SU-DHL-6 (cell line): ENCODE data around the gene CDC42SE1.

Experiments
- H2AFZ ChIP-seq: fragments of 200-600 bp; sonication (generic); 2 replicates; pipeline ENCODE4 v1.6.1; 2014; ENCODE audit warnings: low read depth, mild to moderate bottlenecking, moderate library complexity, mixed read lengths, antibody characterized with exemption, low read length; ENCODE audit not compliant: severe bottlenecking
- H3F3A ChIP-seq: fragments of 200-600 bp; shearing (Covaris generic); 2 replicates; pipeline ENCODE4 v1.6.0; 2016; ENCODE audit warnings: antibody characterized with exemption, mild to moderate bottlenecking; ENCODE audit not compliant: insufficient read depth
- H3K27ac ChIP-seq: fragments of 200-600 bp; sonication (generic); 2 replicates; pipeline ENCODE4 v1.5.1; 2016; ENCODE audit warnings: low read depth, mild to moderate bottlenecking, low read length, moderate library complexity, mixed read lengths
- H3K27me3 ChIP-seq: fragments of 200-600 bp; sonication (generic), shearing (Covaris generic); 2 replicates; pipeline ENCODE4 v1.6.0; 2014; ENCODE audit warnings: mild to moderate bottlenecking, low read length
- H3K36me3 ChIP-seq: fragments of 200-600 bp; sonication (generic); 2 replicates; pipeline ENCODE4 v1.6.1; 2014; ENCODE audit warnings: mild to moderate bottlenecking, low read length, mixed read lengths
- H3K4me2 ChIP-seq: fragments of 300-600, 200-600 bp; shearing (Covaris generic), sonication (generic); 2 replicates; pipeline ENCODE4 v1.6.0; 2014; ENCODE audit warnings: low read length, low read depth, mild to moderate bottlenecking; ENCODE audit not compliant: poor library complexity, severe bottlenecking
- H3K4me3 ChIP-seq: fragments of 200-600 bp; sonication (generic); 2 replicates; pipeline ENCODE4 v1.5.1; 2014; ENCODE audit warnings: antibody characterized with exemption, low read length, mild to moderate bottlenecking, mixed read lengths; ENCODE audit not compliant: insufficient read depth, poor library complexity, severe bottlenecking
- H3K79me2 ChIP-seq: fragments of 200-600 bp; sonication (generic); 2 replicates; pipeline ENCODE4 v1.6.1; 2014; ENCODE audit warnings: mild to moderate bottlenecking, low read length, moderate library complexity; ENCODE audit not compliant: insufficient read depth
- H3K9ac ChIP-seq: fragments of 200-600 bp; sonication (generic); 2 replicates; pipeline ENCODE4 v1.7.0; 2014; ENCODE audit warnings: mild to moderate bottlenecking, low read length
- H3K9me2 ChIP-seq: fragments of 200-600 bp; sonication (generic); replicated peaks from 2 replicates; pipeline ENCODE4 v1.6.1; 2014; ENCODE audit warnings: low read length; ENCODE audit not compliant: insufficient read depth
- H3K9me3 ChIP-seq: fragments of 200-600 bp; sonication (generic); 2 replicates; pipeline ENCODE4 v1.6.1; 2014; ENCODE audit warnings: low read length, mixed read lengths; ENCODE audit not compliant: insufficient read depth
- H4K20me1 ChIP-seq: fragments of 200-600 bp; sonication (generic); 2 replicates; pipeline ENCODE4 v1.6.1; 2014; ENCODE audit warnings: low read depth, mild to moderate bottlenecking, antibody characterized with exemption, low read length, moderate library complexity, mixed read lengths
- CTCF ChIP-seq: fragments of 200-600 bp; sonication (generic); IDR thresholded peaks from one replicate; pipeline ENCODE4 v1.5.1; 2017; ENCODE audit warnings: antibody characterized with exemption, mild to moderate bottlenecking, low read length, moderate library complexity; ENCODE audit not compliant: insufficient read depth, poor library complexity, severe bottlenecking
- EZH2phosphoT487 ChIP-seq: fragments of 200-600 bp; sonication (generic), shearing (Covaris generic); conservative IDR thresholded peaks from 2 replicates; pipeline ENCODE4 v1.6.1; 2018; ENCODE audit warnings: mild to moderate bottlenecking, antibody characterized with exemption, low read length, moderate library complexity, mixed read lengths

CDC42SE1 gene

GRCh38 chr1:151011154-151011850, 48.1 kb downstream of the CDC42SE1 start:
- peaks cover 8% of the 10 kb centered on the region; the same call in 1 of the 2 replicates for H3F3A ChIP-seq
- H3K4me3 ChIP-seq = no peak overlapping the region
- H3K4me2 ChIP-seq = no peak overlapping the region
- H3K79me2 ChIP-seq = peaks cover 12% of the 10 kb centered on the region; the same call in 1 of the 2 replicates
- H3K9ac ChIP-seq = no peak overlapping the region
- no peak for TF ChIP-seq EZH2phosphoT487
- no peak for TF ChIP-seq CTCF
- no peaks in the 10 kb centered on the region for H4K20me1 ChIP-seq
- no peak overlapping the region for H2AFZ ChIP-seq
- H3K9me3 ChIP-seq = no peaks in the 10 kb centered on the region
- H3K27me3 ChIP-seq = no peaks in the 10 kb centered on the region
- no peak overlapping the region for H3K27ac ChIP-seq
- no peaks in the 10 kb centered on the region for H3K36me3 ChIP-seq
- no peaks in the 10 kb centered on the region for H3K9me2 ChIP-seq

- Histone ChIP-seq H4K20me1 (no peaks in the 10 kb centered on the region), H3K27me3 (no peaks in the 10 kb centered on the region), H3K9me3 (no peaks in the 10 kb centered on the region), H3K36me3 (no peaks in the 10 kb centered on the region), H3K4me3 (no peak overlapping the region), H2AFZ (no peak overlapping the region), H3K4me2 (no peak overlapping the region), H3K79me2 (peaks cover 12% of the 10 kb centered on the region; the same call in 1 of the 2 replicates), H3K27ac (no peak overlapping the region), H3K9me2 (no peaks in the 10 kb centered on the region), H3F3A (peaks cover 8% of the 10 kb centered on the region; the same call in 1 of the 2 replicates), H3K9ac (no peak overlapping the region)
- no peak for TF ChIP-seq EZH2phosphoT487
- TF ChIP-seq CTCF = no peak
These were observed 49.1 kb downstream of the CDC42SE1 start for GRCh38 chr1:151010346-151010726.

GRCh38 chr1:151009674-151010345, 49.6 kb downstream of the CDC42SE1 start:
- H3K27me3 ChIP-seq = no peaks in the 10 kb centered on the region
- peak overlapping the region; percentile 75 for H3K4me2 ChIP-seq
- H4K20me1 ChIP-seq = no peaks in the 10 kb centered on the region
- TF ChIP-seq CTCF = no peak
- no peak for TF ChIP-seq EZH2phosphoT487
- no peaks in the 10 kb centered on the region for H3K9me3 ChIP-seq
- H3K9ac ChIP-seq = peak overlapping the region; percentile 83
- peaks cover 8% of the 10 kb centered on the region; the same call in 1 of the 2 replicates for H3F3A ChIP-seq
- H3K4me3 ChIP-seq = peak overlapping the region; percentile 87
- H3K79me2 ChIP-seq = peaks cover 12% of the 10 kb centered on the region; the same call in 1 of the 2 replicates
- H3K36me3 ChIP-seq = no peaks in the 10 kb centered on the region
- no peaks in the 10 kb centered on the region for H3K9me2 ChIP-seq
- H3K27ac ChIP-seq = no peak overlapping the region
- no peak overlapping the region for H2AFZ ChIP-seq
